IMR-90 (cell line): ENCODE measurements around the gene HSD17B14. TPM values are rescaled to one million over a fixed set of nuclear protein-coding genes. Genes with fewer than 3 reads are reported as not detected.

Experiments
- ATAC-seq: fragments of 200-7000 bp; cut with Tn5 transposase; 2 replicates; pipeline ENCODE4 v1.9.1; 2020; ENCODE audit warnings: low read depth, mild to moderate bottlenecking, moderate library complexity
- BruUV-seq: library from RNA; stranded (reverse); fragments of 400-500 nt; replicated peaks from 2 replicates; lab custom pipeline; 2021; lab: Mats Ljungman, UMichigan
- CTCF ChIA-PET: fragments of 300-600 bp; formaldehyde crosslinking; extraction: SDS; loops from one replicate; lab custom pipeline; 2021; ENCODE audit warnings: antibody characterized with exemption; lab: Yijun Ruan, JAX
- POLR2A ChIA-PET: fragments of 300-600 bp; sonication (Branson Sonifier 250); formaldehyde crosslinking; loops from one replicate; lab custom pipeline; 2022; ENCODE audit warnings: antibody characterized with exemption; ENCODE audit not compliant: unreplicated experiment; lab: Charles Lee
- DNase-seq: peaks from one replicate; pipeline ENCODE4 v3.0.0; 2013
- H2AFZ ChIP-seq: replicated peaks from 2 replicates; pipeline ENCODE3; 2013; ENCODE audit warnings: low read length, mild to moderate bottlenecking; ENCODE audit not compliant: poor library complexity
- H2AK5ac ChIP-seq: 2 replicates; pipeline ENCODE4 v1.6.1; 2013; ENCODE audit warnings: low read depth, low read length, inconsistent platforms
- H2AK9ac ChIP-seq: replicated peaks from 2 replicates; pipeline ENCODE3; 2013; ENCODE audit warnings: mild to moderate bottlenecking, low read depth, low read length, moderate library complexity; ENCODE audit not compliant: poor library complexity
- H2BK120ac ChIP-seq: 2 replicates; pipeline ENCODE4 v1.6.1; 2013; ENCODE audit warnings: low read depth, low read length, inconsistent platforms
- H2BK15ac ChIP-seq: 3 replicates; pipeline ENCODE4 v1.6.1; 2013; ENCODE audit warnings: low read depth, low read length, inconsistent platforms
- H2BK20ac ChIP-seq: 2 replicates; pipeline ENCODE4 v1.6.1; 2013; ENCODE audit warnings: low read depth, mild to moderate bottlenecking, inconsistent platforms, low read length, moderate library complexity
- H2BK5ac ChIP-seq: 2 replicates; pipeline ENCODE4 v1.6.1; 2013; ENCODE audit warnings: mild to moderate bottlenecking, low read depth, low read length, inconsistent platforms; ENCODE audit not compliant: poor library complexity, severe bottlenecking
- H3K14ac ChIP-seq: replicated peaks from 2 replicates; pipeline ENCODE4 v1.6.1; 2013; ENCODE audit warnings: low read depth, low read length, inconsistent platforms
- H3K18ac ChIP-seq: 2 replicates; pipeline ENCODE4 v1.6.1; 2013; ENCODE audit warnings: low read depth, low read length, control low read depth
- H3K23ac ChIP-seq: 2 replicates; pipeline ENCODE4 v1.6.1; 2013; ENCODE audit warnings: low read depth, low read length, inconsistent platforms
- H3K27ac ChIP-seq: 2 replicates; pipeline ENCODE4 v1.5.1; 2013; ENCODE audit warnings: mild to moderate bottlenecking, control low read depth, low read length; ENCODE audit not compliant: insufficient read depth
- H3K27me3 ChIP-seq: 2 replicates; pipeline ENCODE4 v1.6.1; 2013; ENCODE audit warnings: low read length; ENCODE audit not compliant: control insufficient read depth, insufficient read depth
- H3K36me3 ChIP-seq: 2 replicates; pipeline ENCODE4 v1.6.1; 2013; ENCODE audit warnings: low read length, mixed read lengths; ENCODE audit not compliant: control insufficient read depth, insufficient read depth
- H3K4ac ChIP-seq: 2 replicates; pipeline ENCODE4 v1.6.1; 2013; ENCODE audit warnings: low read depth, low read length, inconsistent platforms
- H3K4me1 ChIP-seq: 2 replicates; pipeline ENCODE4 v1.6.1; 2013; ENCODE audit warnings: low read length, mixed read lengths; ENCODE audit not compliant: control insufficient read depth, insufficient read depth
- H3K4me2 ChIP-seq: 2 replicates; pipeline ENCODE4 v1.6.1; 2013; ENCODE audit warnings: low read depth, mild to moderate bottlenecking, control low read depth, low read length, moderate library complexity
- H3K4me3 ChIP-seq: 2 replicates; pipeline ENCODE4 v1.5.1; 2013; ENCODE audit warnings: low read depth, mild to moderate bottlenecking, control low read depth, low read length, moderate library complexity; ENCODE audit not compliant: insufficient read depth
- H3K56ac ChIP-seq: 2 replicates; pipeline ENCODE4 v1.6.1; 2013; ENCODE audit warnings: low read length, inconsistent platforms; ENCODE audit not compliant: insufficient read depth; ENCODE audit errors: extremely low read depth
- H3K79me1 ChIP-seq, 2 experiments: 2 replicates each; pipeline ENCODE4 v1.6.1; 2013; ENCODE audit warnings: low read length in 2 of 2, inconsistent platforms in 1 of 2, low read depth in 1 of 2
- H3K9ac ChIP-seq: 2 replicates; pipeline ENCODE4 v1.6.1; 2013; ENCODE audit warnings: low read depth, low read length, control low read depth
- H3K9me1 ChIP-seq: 2 replicates; pipeline ENCODE4 v1.6.1; 2013; ENCODE audit warnings: low read length, inconsistent platforms; ENCODE audit not compliant: insufficient read depth
- H3K9me3 ChIP-seq: 2 replicates; pipeline ENCODE4 v1.6.1; 2013; ENCODE audit warnings: low read length; ENCODE audit not compliant: control insufficient read depth, insufficient read depth
- H4K20me1 ChIP-seq: 2 replicates; pipeline ENCODE4 v1.6.1; 2013; ENCODE audit warnings: low read length, inconsistent platforms; ENCODE audit not compliant: insufficient read depth
- H4K5ac ChIP-seq: 2 replicates; pipeline ENCODE4 v1.6.1; 2013; ENCODE audit warnings: mild to moderate bottlenecking, low read depth, low read length, control low read depth
- H4K8ac ChIP-seq, 2 experiments: 2 replicates each; pipeline ENCODE4 v1.6.1; 2013; ENCODE audit warnings: low read depth in 2 of 2, low read length in 2 of 2, control low read depth in 1 of 2, inconsistent platforms in 1 of 2
- H4K91ac ChIP-seq: 2 replicates; pipeline ENCODE4 v1.6.1; 2013; ENCODE audit warnings: low read depth, low read length, inconsistent platforms; ENCODE audit not compliant: insufficient read depth
- BHLHE40 ChIP-seq: fragments of 150-350 bp; IDR thresholded peaks from 2 replicates; pipeline ENCODE4 v1.6.1; 2016; ENCODE audit warnings: mild to moderate bottlenecking, low read depth, low read length
- CEBPB ChIP-seq: IDR thresholded peaks from 2 replicates; pipeline ENCODE4 v1.6.1; 2012; ENCODE audit warnings: low read depth, low read length, improper control_type of control experiment
- CHD1 ChIP-seq: IDR thresholded peaks from 2 replicates; pipeline ENCODE4 v1.6.1; 2012; ENCODE audit warnings: low read depth, low read length, improper control_type of control experiment
- CTCF ChIP-seq: conservative IDR thresholded peaks from 2 replicates; pipeline ENCODE4 v1.5.1; 2012; ENCODE audit warnings: mild to moderate bottlenecking, low read depth, low read length, improper control_type of control experiment
- ELK1 ChIP-seq: fragments of 150-350 bp; IDR thresholded peaks from 2 replicates; pipeline ENCODE4 v1.6.1; 2016; ENCODE audit warnings: low read depth, mild to moderate bottlenecking, low read length, moderate library complexity, borderline replicate concordance
- FOS ChIP-seq: fragments of 150-350 bp; IDR thresholded peaks from 2 replicates; pipeline ENCODE4 v1.6.1; 2016; ENCODE audit warnings: low read depth, low read length
- MAZ ChIP-seq: IDR thresholded peaks from 2 replicates; pipeline ENCODE4 v1.6.1; 2012; ENCODE audit warnings: low read depth, mild to moderate bottlenecking, low read length, improper control_type of control experiment, moderate library complexity, borderline replicate concordance
- MXI1 ChIP-seq: IDR thresholded peaks from 2 replicates; pipeline ENCODE4 v1.6.1; 2012; ENCODE audit warnings: low read depth, mild to moderate bottlenecking, low read length, moderate library complexity, borderline replicate concordance
- NFE2L2 ChIP-seq: fragments of 150-350 bp; IDR thresholded peaks from 2 replicates; pipeline ENCODE4 v1.6.1; 2016; ENCODE audit warnings: low read depth, mild to moderate bottlenecking, low read length
- POLR2A ChIP-seq: IDR thresholded peaks from 2 replicates; pipeline ENCODE4 v1.6.1; 2012; ENCODE audit warnings: mild to moderate bottlenecking, low read depth, low read length
- RCOR1 ChIP-seq: IDR thresholded peaks from 2 replicates; pipeline ENCODE4 v1.6.1; 2012; ENCODE audit warnings: mild to moderate bottlenecking, low read length, improper control_type of control experiment; ENCODE audit not compliant: insufficient replicate concordance
- RFX5 ChIP-seq: IDR thresholded peaks from 2 replicates; pipeline ENCODE4 v1.8.0; 2012; ENCODE audit warnings: low read depth, mild to moderate bottlenecking, low read length, moderate library complexity
- SMC3 ChIP-seq: fragments of 150-350 bp; IDR thresholded peaks from 2 replicates; pipeline ENCODE4 v1.6.1; 2016; ENCODE audit warnings: low read depth, mild to moderate bottlenecking, antibody characterized with exemption, low read length, moderate library complexity
- USF2 ChIP-seq: fragments of 150-350 bp; IDR thresholded peaks from 2 replicates; pipeline ENCODE4 v1.6.1; 2017; ENCODE audit warnings: mild to moderate bottlenecking, antibody characterized with exemption, low read length, low read depth
- WGBS, 2 experiments: methylation state at CpG; one replicate each; pipeline versions ENCODE4 v1.1.5 to v1.1.7; 2013; ENCODE audit warnings: missing lambda C conversion rate in 2 of 2; ENCODE audit not compliant: insufficient read length in 1 of 2; ENCODE audit errors: extremely low coverage in 2 of 2; 5-methylcytosine and 5-hydroxymethylcytosine counted together
- dilution Hi-C: fragments of 300-500 bp; cut with HindIII; formaldehyde crosslinking; loops from one replicate; pipeline ENCODE4 v1.14.3; 2018; ENCODE audit warnings: low sequenced_read_pairs; ENCODE audit not compliant: unreplicated experiment
- in situ Hi-C: fragments of 300-500 bp; cut with MboI; formaldehyde crosslinking; loops from 3 replicates; pipeline ENCODE4 v1.14.3; 2019; ENCODE audit warnings: low sequenced_read_pairs, inconsistent platforms, mixed read lengths
- intact Hi-C: fragments of 100-400 bp; cut with micrococcal nuclease; formaldehyde crosslinking; loops from 2 replicates; pipeline ENCODE4 v1.10.0; 2022
- polyA plus RNA-seq, 3 experiments: library from polyadenylated mRNA; depleted of rRNA; stranded (reverse); fragments of >200 nt; gene quantifications; 2 replicates each; pipeline ENCODE4 v1.2.3, GENCODE V29; 2012; ENCODE audit warnings: low replicate concordance in 1 of 3
- total RNA-seq: library from RNA; depleted of rRNA; stranded (reverse); fragments of >200 nt; gene quantifications from 2 replicates; pipeline ENCODE4 v1.2.3, GENCODE V29; 2012

Gene HSD17B14
- total and polyA plus RNA-seq, 2 of the 4 experiments (the other 2 are of a cell fraction): 0.54 to 4.5 TPM

- peak overlapping the region; percentile 95 for H3K9ac ChIP-seq
- CTCF ChIA-PET: interaction anchor here (0.6 kb wide), 1 partner anchor 112 kb away, joined by 8 read pairs; no protein-coding TSS in a partner anchor
- in situ Hi-C loops: no loop called here
- TF ChIP-seq CTCF (no peak), CEBPB (no peak), CHD1 (no peak), POLR2A (no peak), MAZ (no peak), USF2 (no peak), BHLHE40 (no peak), MXI1 (no peak), RFX5 (no peak), FOS (no peak), NFE2L2 (no peak), ELK1 (no peak), SMC3 (no peak), RCOR1 (no peak)
Measured at GRCh38 chr19:48867123-48867745, 30.9 kb upstream of the HSD17B14 start.

More at GRCh38 chr19:48867123-48867745, 30.9 kb upstream of the HSD17B14 start:
- intact Hi-C loops: no loop called here
- H4K20me1 ChIP-seq: no peaks in the 10 kb centered on the region
- peak overlapping the region; percentile 78; the same call in 1 of the 2 replicates for H4K91ac ChIP-seq
- peaks cover 9% of the 10 kb centered on the region; the same call in 1 of the 2 replicates for H3K9me1 ChIP-seq
- H3K4me3 ChIP-seq: peak overlapping the region; percentile 54
- peak overlapping the region; percentile 73 for H2AK5ac ChIP-seq
- peaks cover 12 to 56% of the 10 kb centered on the region in 2 experiments for H3K79me1 ChIP-seq
- peak overlapping the region; percentile 52; the same call in 1 of the 2 replicates for H4K5ac ChIP-seq
- peaks cover 19% of the 10 kb centered on the region for H3K4me1 ChIP-seq
- H2BK5ac ChIP-seq: peak overlapping the region; percentile 88
- H3K36me3 ChIP-seq: peaks cover 12% of the 10 kb centered on the region
- H3K18ac ChIP-seq: peak overlapping the region; percentile 99; the same call in 1 of the 2 replicates
- no peaks in the 10 kb centered on the region for H3K9me3 ChIP-seq
- H3K56ac ChIP-seq: no peak overlapping the region
- POLR2A ChIA-PET: interaction anchor here (0.6 kb wide), 1 partner anchor 22 kb away, joined by 3 read pairs; no protein-coding TSS in a partner anchor
- dilution Hi-C loops: no loop called here
- H2AK9ac ChIP-seq: peak overlapping the region; percentile 96
- peak overlapping the region; percentile 89; the same call in 1 of the 2 replicates for H2BK120ac ChIP-seq
- 66% methylated on average over 10 of the region's 14 CpGs; no CpG with 5 or more reads in 1 of the 2 experiments for WGBS, 2 experiments
- H4K8ac ChIP-seq: peak overlapping the region in 1 of 2 experiments; percentile 98; a peak in 1 of 4 replicates
- H2BK20ac ChIP-seq: no peak overlapping the region
- H3K23ac ChIP-seq: peak overlapping the region; percentile 62; the same call in 1 of the 2 replicates
- H2BK15ac ChIP-seq: no peak overlapping the region
- no TSS peak for BruUV-seq
- H3K27me3 ChIP-seq: no peaks in the 10 kb centered on the region
- H3K14ac ChIP-seq: peak overlapping the region; percentile 99
- no peak for ATAC-seq
- DNase-seq: no peak
- peak overlapping the region; percentile 99 for H3K4ac ChIP-seq
- peak overlapping the region; percentile 82 for H3K27ac ChIP-seq
- peak overlapping the region; percentile 65 for H2AFZ ChIP-seq
- peak overlapping the region; percentile 99 for H3K4me2 ChIP-seq
